Neural cell (in vitro differentiated cells): Measurements from ENCODE around the gene SULT1C2. TPM values are rescaled to one million over a fixed set of nuclear protein-coding genes. Genes with fewer than 3 reads are reported as not detected.

Source experiments
- H2AFZ ChIP-seq: fragments of 200-600, 300-800 bp; sonication (generic), shearing (Covaris generic); 2 replicates; pipeline ENCODE4 v1.6.0; 2014; ENCODE audit warnings: low read depth, mild to moderate bottlenecking, antibody characterized with exemption, low read length, moderate library complexity
- H3F3A ChIP-seq: fragments of 200-600 bp; shearing (Covaris generic); 2 replicates; pipeline ENCODE4 v1.6.1; 2016; ENCODE audit warnings: mild to moderate bottlenecking, moderate library complexity, mixed read lengths, antibody characterized with exemption, low read length; ENCODE audit not compliant: insufficient read depth, poor library complexity, severe bottlenecking
- H3K27ac ChIP-seq: fragments of 200-600, 300-800 bp; sonication (generic), shearing (Covaris generic); 2 replicates; pipeline ENCODE4 v1.5.1; 2014; ENCODE audit warnings: mild to moderate bottlenecking, low read length, moderate library complexity
- H3K27me3 ChIP-seq: fragments of 300-800, 200-600 bp; sonication (generic), shearing (Covaris generic); 2 replicates; pipeline ENCODE4 v1.6.0; 2014; ENCODE audit warnings: mild to moderate bottlenecking, low read depth, low read length, moderate library complexity; ENCODE audit not compliant: insufficient read depth
- H3K36me3 ChIP-seq: fragments of 300-800, 200-600 bp; sonication (generic), shearing (Covaris generic); 2 replicates; pipeline ENCODE4 v1.5.1; 2014; ENCODE audit warnings: mild to moderate bottlenecking, antibody characterized with exemption, low read length, moderate library complexity; ENCODE audit not compliant: insufficient read depth
- H3K4me2 ChIP-seq: fragments of 300-800, 200-600 bp; sonication (generic), shearing (Covaris generic); 2 replicates; pipeline ENCODE4 v1.6.0; 2014; ENCODE audit warnings: mild to moderate bottlenecking, low read length
- H3K4me3 ChIP-seq: fragments of 300-800, 200-600 bp; sonication (generic), shearing (Covaris generic); 2 replicates; pipeline ENCODE4 v1.5.1; 2014; ENCODE audit warnings: mild to moderate bottlenecking, low read length, moderate library complexity
- H3K79me2 ChIP-seq: fragments of 200-600 bp; shearing (Covaris generic); replicated peaks from 2 replicates; pipeline ENCODE4 v1.6.0; 2014; ENCODE audit warnings: mild to moderate bottlenecking, low read length, moderate library complexity; ENCODE audit not compliant: insufficient read depth
- H3K9ac ChIP-seq: fragments of 300-800, 200-600 bp; sonication (generic), shearing (Covaris generic); 2 replicates; pipeline ENCODE4 v1.6.1; 2016; ENCODE audit warnings: mild to moderate bottlenecking, low read length, mixed read lengths
- H3K9me2 ChIP-seq: fragments of 200-600 bp; shearing (Covaris generic); 2 replicates; pipeline ENCODE4 v1.6.1; 2016; ENCODE audit warnings: mild to moderate bottlenecking, low read length, mixed read lengths; ENCODE audit not compliant: insufficient read depth
- H3K9me3 ChIP-seq: fragments of 200-600, 300-800 bp; sonication (generic), shearing (Covaris generic); 2 replicates; pipeline ENCODE4 v1.6.1; 2016; ENCODE audit warnings: mild to moderate bottlenecking, mixed run types, low read length, moderate library complexity, mixed read lengths
- H4K20me1 ChIP-seq: fragments of 200-600 bp; shearing (Covaris generic); 2 replicates; pipeline ENCODE4 v1.6.1; 2016; ENCODE audit warnings: mild to moderate bottlenecking, mixed run types; ENCODE audit not compliant: insufficient read depth
- EP300 ChIP-seq: fragments of 450-650 bp; conservative IDR thresholded peaks from 2 replicates; pipeline ENCODE4 v1.6.1; 2014; ENCODE audit warnings: antibody characterized with exemption, mild to moderate bottlenecking, moderate library complexity; ENCODE audit not compliant: poor library complexity, severe bottlenecking
- EZH2 ChIP-seq: fragments of 200-600, 300-800 bp; shearing (Covaris generic), sonication (generic); IDR thresholded peaks from 2 replicates; pipeline ENCODE4 v1.6.1; 2014; ENCODE audit warnings: antibody characterized with exemption, low read length, borderline replicate concordance, mild to moderate bottlenecking; ENCODE audit not compliant: insufficient read depth, poor library complexity, severe bottlenecking
- MXI1 ChIP-seq: fragments of 450-650 bp; conservative IDR thresholded peaks from 2 replicates; pipeline ENCODE4 v1.6.1; 2014; ENCODE audit warnings: antibody characterized with exemption, mild to moderate bottlenecking; ENCODE audit not compliant: poor library complexity, severe bottlenecking
- POLR2AphosphoS5 ChIP-seq: IDR thresholded peaks from 2 replicates; pipeline ENCODE4 v1.6.1; 2012
- RAD21 ChIP-seq: fragments of 450-650 bp; conservative IDR thresholded peaks from 2 replicates; pipeline ENCODE4 v1.6.1; 2014; ENCODE audit warnings: antibody characterized with exemption, mild to moderate bottlenecking, moderate library complexity
- SMC3 ChIP-seq: fragments of 450-650 bp; conservative IDR thresholded peaks from 2 replicates; pipeline ENCODE4 v1.6.1; 2014; ENCODE audit warnings: antibody characterized with exemption, mild to moderate bottlenecking, moderate library complexity; ENCODE audit not compliant: poor library complexity
- TAF1 ChIP-seq: IDR thresholded peaks from 2 replicates; pipeline ENCODE4 v1.6.1; 2012; ENCODE audit warnings: low read depth
- polyA plus RNA-seq: library from polyadenylated mRNA; depleted of rRNA; stranded (reverse); fragments of >200 nt; gene quantifications from 2 replicates; pipeline ENCODE4 v1.2.3, GENCODE V29; 2014
- TF ChIP-seq, protein P1 (sequence below): fragments of 450-650 bp; IDR thresholded peaks from 2 replicates; pipeline ENCODE4 v1.5.1; 2014; ENCODE audit warnings: antibody characterized with exemption, mild to moderate bottlenecking, moderate library complexity; ENCODE audit not compliant: poor library complexity, severe bottlenecking
- TF ChIP-seq, protein P2 (sequence below): IDR thresholded peaks from 2 replicates; pipeline ENCODE4 v1.6.1; 2012; ENCODE audit warnings: borderline replicate concordance

The SULT1C2 gene
- polyA plus RNA-seq, 1 donor from 2014 or later: not detected

DNA sequence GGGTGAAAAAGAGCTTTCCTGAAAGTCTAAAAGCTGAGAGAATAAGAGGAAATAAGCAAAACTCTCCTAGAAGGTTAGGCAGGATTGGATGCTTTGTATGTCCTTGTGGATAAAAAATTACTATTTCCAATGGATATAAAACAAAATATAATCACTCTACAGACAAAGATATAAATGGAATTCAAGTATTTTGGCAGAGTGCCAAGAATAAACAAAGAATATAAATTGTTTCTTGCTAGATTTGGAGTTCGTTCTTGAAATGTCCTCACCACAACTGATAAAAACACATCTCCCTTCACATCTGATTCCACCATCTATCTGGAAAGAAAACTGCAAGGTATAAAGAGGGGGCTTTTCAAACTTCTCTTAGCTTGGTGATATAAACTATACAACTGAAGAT, 35.6 kb upstream of the SULT1C2 start:
- Histone ChIP-seq H3K4me3 (no peak overlapping the region), H3K27ac (no peak overlapping the region), H3K36me3 (no peaks in the 10 kb centered on the region), H3K4me2 (no peak overlapping the region), H3K9me3 (no peaks in the 10 kb centered on the region), H4K20me1 (no peaks in the 10 kb centered on the region), H3K9ac (no peak overlapping the region), H3K79me2 (no peaks in the 10 kb centered on the region), H2AFZ (no peak overlapping the region), H3K9me2 (no peaks in the 10 kb centered on the region), H3K27me3 (no peaks in the 10 kb centered on the region), H3F3A (no peaks in the 10 kb centered on the region)
- TF ChIP-seq RAD21 (no peak), EP300 (no peak), TAF1 (no peak), SMC3 (no peak), EZH2 (no peak), MXI1 (no peak), POLR2AphosphoS5 (no peak)
- TF ChIP-seq, protein P1, sequence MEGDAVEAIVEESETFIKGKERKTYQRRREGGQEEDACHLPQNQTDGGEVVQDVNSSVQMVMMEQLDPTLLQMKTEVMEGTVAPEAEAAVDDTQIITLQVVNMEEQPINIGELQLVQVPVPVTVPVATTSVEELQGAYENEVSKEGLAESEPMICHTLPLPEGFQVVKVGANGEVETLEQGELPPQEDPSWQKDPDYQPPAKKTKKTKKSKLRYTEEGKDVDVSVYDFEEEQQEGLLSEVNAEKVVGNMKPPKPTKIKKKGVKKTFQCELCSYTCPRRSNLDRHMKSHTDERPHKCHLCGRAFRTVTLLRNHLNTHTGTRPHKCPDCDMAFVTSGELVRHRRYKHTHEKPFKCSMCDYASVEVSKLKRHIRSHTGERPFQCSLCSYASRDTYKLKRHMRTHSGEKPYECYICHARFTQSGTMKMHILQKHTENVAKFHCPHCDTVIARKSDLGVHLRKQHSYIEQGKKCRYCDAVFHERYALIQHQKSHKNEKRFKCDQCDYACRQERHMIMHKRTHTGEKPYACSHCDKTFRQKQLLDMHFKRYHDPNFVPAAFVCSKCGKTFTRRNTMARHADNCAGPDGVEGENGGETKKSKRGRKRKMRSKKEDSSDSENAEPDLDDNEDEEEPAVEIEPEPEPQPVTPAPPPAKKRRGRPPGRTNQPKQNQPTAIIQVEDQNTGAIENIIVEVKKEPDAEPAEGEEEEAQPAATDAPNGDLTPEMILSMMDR: no peak
- TF ChIP-seq, protein P2, sequence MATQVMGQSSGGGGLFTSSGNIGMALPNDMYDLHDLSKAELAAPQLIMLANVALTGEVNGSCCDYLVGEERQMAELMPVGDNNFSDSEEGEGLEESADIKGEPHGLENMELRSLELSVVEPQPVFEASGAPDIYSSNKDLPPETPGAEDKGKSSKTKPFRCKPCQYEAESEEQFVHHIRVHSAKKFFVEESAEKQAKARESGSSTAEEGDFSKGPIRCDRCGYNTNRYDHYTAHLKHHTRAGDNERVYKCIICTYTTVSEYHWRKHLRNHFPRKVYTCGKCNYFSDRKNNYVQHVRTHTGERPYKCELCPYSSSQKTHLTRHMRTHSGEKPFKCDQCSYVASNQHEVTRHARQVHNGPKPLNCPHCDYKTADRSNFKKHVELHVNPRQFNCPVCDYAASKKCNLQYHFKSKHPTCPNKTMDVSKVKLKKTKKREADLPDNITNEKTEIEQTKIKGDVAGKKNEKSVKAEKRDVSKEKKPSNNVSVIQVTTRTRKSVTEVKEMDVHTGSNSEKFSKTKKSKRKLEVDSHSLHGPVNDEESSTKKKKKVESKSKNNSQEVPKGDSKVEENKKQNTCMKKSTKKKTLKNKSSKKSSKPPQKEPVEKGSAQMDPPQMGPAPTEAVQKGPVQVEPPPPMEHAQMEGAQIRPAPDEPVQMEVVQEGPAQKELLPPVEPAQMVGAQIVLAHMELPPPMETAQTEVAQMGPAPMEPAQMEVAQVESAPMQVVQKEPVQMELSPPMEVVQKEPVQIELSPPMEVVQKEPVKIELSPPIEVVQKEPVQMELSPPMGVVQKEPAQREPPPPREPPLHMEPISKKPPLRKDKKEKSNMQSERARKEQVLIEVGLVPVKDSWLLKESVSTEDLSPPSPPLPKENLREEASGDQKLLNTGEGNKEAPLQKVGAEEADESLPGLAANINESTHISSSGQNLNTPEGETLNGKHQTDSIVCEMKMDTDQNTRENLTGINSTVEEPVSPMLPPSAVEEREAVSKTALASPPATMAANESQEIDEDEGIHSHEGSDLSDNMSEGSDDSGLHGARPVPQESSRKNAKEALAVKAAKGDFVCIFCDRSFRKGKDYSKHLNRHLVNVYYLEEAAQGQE: no peak

DNA sequence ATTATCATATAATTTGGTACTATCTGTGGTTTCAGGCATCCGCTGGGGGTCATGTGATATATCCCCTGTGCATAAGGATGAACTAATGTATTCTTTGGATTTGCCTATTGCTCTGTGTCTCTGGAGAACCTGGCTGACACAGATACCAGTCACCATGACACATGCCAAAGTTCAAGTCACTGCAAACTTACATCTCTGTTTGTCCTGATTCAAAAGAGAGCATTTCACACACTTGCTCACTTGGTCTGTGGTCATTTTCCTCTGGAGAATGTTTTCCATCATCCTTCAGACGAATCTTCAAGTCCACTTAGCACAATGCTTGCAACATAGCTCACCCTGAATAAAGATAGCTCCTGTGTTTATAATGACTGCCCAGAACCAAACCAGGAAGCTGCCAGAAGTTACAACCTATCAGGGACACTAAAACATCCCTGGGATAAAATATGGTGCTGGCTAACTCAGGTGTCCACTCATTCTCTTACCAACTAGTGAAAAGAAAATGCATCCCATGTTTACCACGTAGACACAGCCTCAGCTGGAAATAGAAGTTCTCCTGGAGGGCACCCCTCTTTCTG, 30.9 kb upstream of the SULT1C2 start:
- no peaks in the 10 kb centered on the region for H3K9me3 ChIP-seq
- no peak for TF ChIP-seq EZH2
- TF ChIP-seq MXI1: no peak
- TF ChIP-seq, protein P1: no peak
- TF ChIP-seq POLR2AphosphoS5: no peak
- no peak for TF ChIP-seq SMC3
- TF ChIP-seq, protein P2: no peak
- no peak for TF ChIP-seq RAD21
- no peak for TF ChIP-seq EP300
- no peak for TF ChIP-seq TAF1
- H3K79me2 ChIP-seq: no peaks in the 10 kb centered on the region
- no peak overlapping the region for H2AFZ ChIP-seq
- no peaks in the 10 kb centered on the region for H3F3A ChIP-seq
- no peaks in the 10 kb centered on the region for H4K20me1 ChIP-seq
- no peak overlapping the region for H3K9ac ChIP-seq
- H3K9me2 ChIP-seq: no peaks in the 10 kb centered on the region
- H3K36me3 ChIP-seq: no peaks in the 10 kb centered on the region
- no peaks in the 10 kb centered on the region for H3K27me3 ChIP-seq
- H3K27ac ChIP-seq: no peak overlapping the region
- H3K4me3 ChIP-seq: no peak overlapping the region
- no peak overlapping the region for H3K4me2 ChIP-seq
